ENCODE measurements around the gene PLA2G4A. TPM values are rescaled to one million over a fixed set of nuclear protein-coding genes. Genes with fewer than 3 reads are reported as not detected.

Gene PLA2G4A
- polyA plus RNA-seq, 4 donors: 8.9 to 12.5 (median 10.6) TPM

DNA sequence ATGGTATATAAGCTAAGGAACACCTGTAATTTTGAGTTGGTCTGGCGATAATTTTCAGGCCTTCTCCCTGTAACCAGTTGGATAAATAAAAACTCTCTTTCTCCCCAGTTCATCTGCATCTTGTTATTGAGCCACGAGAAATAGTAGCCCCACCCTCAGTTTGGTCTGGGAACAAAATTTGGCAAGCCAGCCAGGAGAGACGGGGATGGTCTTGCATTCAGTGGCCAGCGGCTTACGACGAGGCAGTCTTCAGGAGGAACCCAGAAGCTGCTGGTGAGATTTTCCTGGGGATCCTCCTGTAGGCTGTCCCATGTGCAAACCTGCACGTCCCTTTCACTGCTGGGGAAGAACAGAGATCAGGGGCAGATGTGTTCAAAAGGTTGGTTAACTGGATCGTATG, 174.6 kb downstream of the PLA2G4A start:
- no peak for DNase-seq (ENCODE audit: low read depth in 4 of 4, low spot score in 3 of 4)

DNA sequence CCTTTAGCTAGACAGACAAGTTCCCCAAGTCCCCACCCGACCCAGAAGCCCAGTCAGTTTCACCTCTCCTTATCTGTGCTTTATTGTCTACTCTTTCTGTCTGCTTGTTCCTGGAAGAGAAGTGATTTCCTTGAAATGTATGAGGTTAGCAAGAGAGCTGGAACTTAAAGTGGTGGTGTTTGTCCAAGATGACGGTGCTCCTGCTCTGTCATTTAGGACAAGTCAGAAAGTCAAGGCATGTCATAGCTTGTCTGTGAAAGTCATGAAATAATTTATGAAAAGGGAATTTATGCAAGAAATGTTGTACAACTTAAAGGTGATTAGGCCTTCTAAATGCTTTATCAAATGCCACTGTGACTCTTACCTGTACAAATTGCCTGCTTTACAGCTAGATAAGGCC, 178.1 kb downstream of the PLA2G4A start:
- DNase-seq (ENCODE audit: low read depth in 4 of 4, low spot score in 3 of 4): no peak

DNA sequence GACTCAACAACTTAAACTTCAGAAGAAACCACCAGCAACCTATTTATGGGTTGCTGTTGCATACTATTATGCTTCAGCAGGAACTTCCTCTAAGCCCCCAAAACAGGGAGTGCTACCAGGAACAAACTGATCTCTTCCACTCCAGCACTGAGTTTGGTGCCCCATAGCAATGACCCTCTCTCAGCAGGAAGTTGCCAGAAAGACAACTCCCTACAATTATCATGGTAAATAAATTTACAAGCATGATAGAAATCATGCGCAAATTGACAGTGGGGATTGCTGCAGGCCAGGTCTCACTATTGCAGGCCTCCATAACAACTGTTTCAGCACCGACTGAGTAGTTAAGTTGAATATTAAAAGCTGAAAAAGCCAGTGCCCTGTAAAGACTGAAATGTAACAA, 180.6 kb downstream of the PLA2G4A start:
- DNase-seq (ENCODE audit: low read depth in 4 of 4, low spot score in 3 of 4): no peak

DNA sequence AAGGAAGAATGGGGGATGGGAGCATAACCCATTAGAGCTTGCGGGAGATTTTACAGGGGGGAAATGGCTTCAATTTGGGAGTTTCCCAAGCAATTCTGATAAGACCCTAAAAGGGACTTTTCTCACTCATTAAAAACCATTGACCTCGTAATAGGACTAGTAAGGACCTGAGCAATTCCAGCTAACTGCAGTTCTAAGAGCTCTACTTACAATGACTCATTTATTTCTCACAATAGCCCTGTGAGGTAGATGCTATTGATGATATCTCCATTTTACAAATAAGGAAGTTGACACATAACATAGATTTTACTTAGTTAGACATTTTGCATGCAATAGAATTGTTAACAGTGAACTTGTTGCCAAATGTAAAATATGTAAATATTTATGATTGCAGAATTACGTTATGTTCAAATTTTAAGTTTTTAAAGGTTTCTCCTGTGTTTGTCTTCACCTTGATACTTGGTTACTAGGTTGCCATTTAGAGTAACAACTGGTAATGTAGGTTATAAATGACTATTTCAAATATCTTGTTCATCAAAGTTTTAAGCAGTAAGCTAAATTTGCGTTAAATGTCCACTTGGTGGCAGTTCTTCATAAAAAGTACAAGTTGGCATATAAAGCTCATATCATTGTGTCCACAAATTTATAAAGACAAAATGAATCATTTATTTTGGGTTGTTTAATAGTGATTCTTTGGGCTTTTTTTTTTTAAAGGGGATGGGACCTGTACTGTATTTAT, 182.0 kb downstream of the PLA2G4A start:
- DNase-seq (ENCODE audit: low read depth in 4 of 4, low spot score in 3 of 4): no peak

DNA sequence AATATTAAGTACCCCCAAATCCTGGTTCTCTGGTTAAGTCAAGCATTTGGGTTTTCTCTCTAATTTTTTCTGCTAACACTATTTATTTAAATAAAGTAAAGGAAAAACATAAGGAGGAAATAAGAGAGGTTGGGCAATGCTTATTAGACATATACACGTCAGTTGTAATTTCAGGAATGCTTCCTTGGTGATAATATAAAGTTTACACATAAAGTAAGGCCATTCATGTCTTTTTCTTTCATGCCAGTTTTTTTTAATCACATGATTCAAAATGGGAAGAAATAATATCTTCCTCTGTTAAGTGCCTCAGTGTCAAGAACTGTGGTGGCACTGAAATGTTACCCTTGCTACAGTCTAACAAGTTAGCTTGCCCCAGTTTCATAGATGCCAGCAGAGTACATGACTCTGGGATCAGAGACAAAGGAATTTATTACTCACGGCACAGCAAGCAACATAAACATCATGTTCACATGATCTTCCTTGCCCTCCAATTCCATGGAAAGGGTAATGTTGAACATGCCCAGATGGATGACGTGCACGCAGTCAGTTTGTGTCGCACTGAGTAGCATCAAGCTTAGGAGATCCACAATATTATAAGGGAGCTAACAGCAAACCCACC, 184.9 kb downstream of the PLA2G4A start:
- DNase-seq (ENCODE audit: low read depth in 4 of 4, low spot score in 3 of 4): no peak

DNA sequence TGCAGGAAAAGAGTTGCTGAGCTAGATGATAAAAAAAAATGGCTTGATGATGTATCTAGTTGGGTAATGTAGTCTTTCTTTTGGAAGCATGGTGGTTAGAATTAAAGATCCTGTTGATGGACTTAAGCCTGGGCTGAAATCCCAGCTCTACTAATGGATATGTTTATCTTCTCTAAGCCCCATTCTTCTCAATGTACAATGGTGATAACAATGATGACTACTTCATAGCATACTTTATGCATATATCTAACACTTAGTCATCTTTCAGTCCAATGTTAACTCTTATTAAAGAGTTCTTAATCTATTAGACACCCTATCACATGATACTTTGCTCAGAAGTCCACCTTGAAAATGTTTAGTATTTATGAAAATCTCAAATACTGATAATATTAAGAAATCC, 189.5 kb downstream of the PLA2G4A start:
- no peak for DNase-seq (ENCODE audit: low read depth in 4 of 4, low spot score in 3 of 4)

DNA sequence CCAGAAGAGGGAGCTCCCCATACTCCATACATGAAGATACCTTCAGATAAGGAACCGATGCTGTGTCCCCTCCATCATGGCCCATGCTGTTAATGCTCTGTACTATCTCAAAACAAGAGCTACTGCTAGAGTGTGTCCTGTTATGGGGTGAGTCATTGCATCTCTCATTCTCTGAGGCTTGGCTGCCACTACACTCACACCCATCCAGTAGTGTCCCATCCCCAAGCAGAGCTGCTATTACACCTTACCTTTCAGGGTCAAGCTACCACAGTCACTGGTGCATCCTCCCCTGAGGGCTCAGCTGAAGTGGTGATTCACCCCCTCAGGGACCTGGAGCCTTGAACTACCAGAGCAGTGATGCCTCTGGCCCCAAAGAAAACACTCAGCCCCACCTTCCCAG, 198.5 kb downstream of the PLA2G4A start:
- no peak for DNase-seq (ENCODE audit: low read depth in 4 of 4, low spot score in 3 of 4)

DNA sequence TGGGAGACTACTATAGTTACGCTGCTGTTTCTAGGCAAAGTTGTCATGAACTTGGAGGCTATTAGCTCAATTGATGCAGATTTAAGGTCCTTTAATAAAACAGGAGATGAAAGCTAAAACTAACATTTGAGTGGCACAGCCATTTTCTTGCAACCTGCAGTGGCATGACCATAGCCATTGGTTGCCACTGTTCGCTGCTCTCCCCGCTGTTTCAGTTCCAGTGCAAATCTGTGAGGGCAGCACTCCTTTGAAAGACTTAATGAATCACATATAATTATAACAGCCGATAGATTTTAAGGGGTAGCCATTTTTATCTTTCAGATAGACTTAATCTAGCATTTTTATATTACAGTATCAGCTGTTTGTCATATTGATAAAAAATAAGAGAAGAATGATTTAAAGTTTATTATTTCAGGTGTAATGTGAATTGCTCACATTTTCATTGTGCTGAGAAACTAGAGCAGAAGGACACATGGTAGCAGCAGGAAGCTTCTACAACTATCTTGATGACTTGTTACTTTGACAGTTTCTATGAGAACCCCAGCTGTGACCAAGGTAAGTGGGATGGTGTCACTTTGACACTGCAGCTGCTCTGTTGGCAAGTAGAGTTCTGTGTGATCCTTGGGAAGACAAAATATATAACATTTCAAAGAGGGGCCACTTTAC, 203.7 kb downstream of the PLA2G4A start:
- DNase-seq (ENCODE audit: low read depth in 4 of 4, low spot score in 3 of 4): no peak

DNA sequence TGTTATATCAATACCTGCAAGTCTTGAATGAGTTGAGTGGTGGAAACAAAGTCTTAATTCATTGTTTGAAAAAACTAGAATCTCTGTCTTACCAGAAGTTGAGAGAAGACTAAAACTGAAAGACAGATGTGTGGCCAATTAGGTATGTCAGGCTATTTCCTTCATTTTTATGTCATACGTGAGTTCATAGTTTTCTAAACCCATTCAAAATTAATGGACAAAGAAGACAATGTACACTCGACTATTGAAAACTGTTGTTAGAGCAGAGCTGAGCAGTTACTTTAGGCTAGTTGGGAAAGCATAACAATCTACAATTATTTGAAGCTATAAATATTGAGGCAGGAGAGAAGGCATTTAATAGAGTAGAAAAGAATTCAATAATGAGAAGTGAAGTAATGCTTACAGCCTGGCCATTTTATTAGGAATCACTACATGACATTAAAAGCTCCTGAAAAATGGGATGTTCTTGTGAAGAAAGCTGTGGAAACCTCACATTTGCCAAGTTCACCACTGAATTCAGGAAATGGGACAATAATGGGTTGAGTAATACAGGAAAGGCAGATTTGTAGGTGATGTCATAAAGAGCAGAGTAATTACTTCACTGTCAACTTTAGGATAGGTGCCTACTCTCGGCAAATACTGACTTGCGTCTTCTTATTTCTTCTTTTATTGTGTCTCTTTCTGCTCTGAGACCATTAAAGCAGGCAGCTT, 204.4 kb downstream of the PLA2G4A start:
- DNase-seq (ENCODE audit: low read depth in 4 of 4, low spot score in 3 of 4): no peak

DNA sequence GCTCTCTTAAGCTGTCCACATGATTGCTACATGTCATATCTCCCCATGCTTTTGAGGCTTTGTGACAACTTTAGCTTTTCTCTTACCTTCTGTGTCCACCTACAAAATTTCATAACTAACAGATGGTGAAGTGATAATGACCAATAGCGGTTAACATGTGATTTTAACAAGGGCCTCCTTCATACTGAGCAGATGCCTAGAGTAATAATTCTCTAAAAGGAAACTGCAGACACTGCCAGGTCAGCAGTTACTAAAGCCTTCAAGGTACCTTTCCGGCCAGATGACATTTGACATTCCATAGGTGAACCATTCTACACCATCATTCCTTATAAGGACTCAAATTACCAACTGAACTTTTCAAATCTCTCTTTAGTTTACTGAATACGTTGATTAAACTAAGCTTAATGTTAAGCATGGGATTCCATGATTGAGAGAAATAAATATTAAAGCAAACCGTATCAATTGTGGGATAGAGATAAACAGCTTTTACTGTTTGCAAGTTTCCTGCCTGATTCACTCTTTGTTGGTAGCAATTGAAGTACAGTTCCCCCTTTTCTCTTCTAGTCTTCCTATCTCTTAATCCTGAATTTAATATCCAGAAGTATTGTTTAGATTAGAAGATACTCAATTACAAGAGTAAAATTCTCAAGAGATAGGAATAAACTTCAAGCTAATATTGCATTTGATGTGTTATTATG, 205.1 kb downstream of the PLA2G4A start:
- no peak for DNase-seq (ENCODE audit: low read depth in 4 of 4, low spot score in 3 of 4)

DNA sequence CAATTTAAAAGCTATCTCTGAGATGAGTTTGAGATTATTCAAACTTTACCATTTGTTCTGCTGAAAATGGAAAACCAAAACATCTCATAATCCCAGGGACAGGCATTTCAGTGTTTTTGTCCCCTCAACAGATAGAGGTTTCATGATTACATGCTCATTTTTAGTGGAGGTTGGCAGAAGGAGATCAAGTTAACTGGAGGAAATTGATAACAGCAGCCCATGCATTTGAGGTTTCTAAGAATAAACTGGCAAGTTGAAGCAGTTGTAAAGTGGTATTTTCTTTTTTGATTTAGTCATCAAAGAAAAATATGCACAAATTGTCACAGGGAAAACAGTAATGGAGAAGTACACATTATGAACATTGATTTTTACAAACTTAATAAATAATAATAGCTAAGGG, 205.8 kb downstream of the PLA2G4A start:
- DNase-seq (ENCODE audit: low read depth in 4 of 4, low spot score in 3 of 4): no peak

DNA sequence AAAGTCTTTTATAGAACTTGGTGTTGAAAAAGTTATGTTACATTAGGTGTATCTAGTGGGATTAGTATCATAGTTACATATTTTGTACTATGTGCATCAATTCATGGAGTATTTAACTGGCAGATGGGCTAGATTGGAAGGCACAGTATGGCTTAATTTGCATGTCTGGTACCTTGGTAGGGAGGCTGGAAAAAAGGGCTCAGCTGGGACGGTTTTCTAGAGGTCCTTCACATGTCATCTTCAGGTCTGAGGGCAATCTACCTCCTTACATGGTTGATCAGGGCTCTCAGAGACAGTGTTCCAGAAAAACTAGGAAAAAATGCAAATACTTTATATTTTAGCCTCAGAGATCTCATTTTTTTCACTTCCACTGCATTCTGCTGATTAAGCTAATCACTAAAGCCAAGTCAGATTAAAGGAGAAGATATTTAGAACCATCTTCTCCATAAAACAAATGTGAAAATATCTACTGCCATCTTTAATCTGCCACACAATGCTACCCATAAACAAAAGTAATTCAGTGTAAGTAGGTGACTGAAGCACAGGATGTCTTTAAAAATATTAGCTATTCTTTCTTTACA, 209.3 kb downstream of the PLA2G4A start:
- DNase-seq (ENCODE audit: low read depth in 4 of 4, low spot score in 3 of 4): no peak

Other genes starting within 250 kb of the PLA2G4A start
- 1 to 10 TPM; 1.1 to 2.4 (median 1.2) TPM for gene PTGS2, start 148.5 kb upstream of the PLA2G4A start, polyA plus RNA-seq (ENCODE audit: insufficient read length in 4 of 4)